Stomach (tissue), 9 donors: Measurements from ENCODE around the gene MRGPRE. TPM values are rescaled to one million over a fixed set of nuclear protein-coding genes. Genes with fewer than 3 reads are reported as not detected.

ENCODE experiments used
- DNase-seq, 2 donors: peaks; one replicate each; pipeline versions ENCODE4 v3.0.0 to v3.0.0-alpha.2; 2013 to 2019
- H3K27ac ChIP-seq, 5 donors: fragments of 200-600 bp in 4 of 5; sonication (generic) in 4 of 5; one replicate each; pipeline ENCODE4 v1.5.1; 2013 to 2019; ENCODE audit warnings: mild to moderate bottlenecking in 1 of 5, moderate library complexity in 1 of 5
- H3K27me3 ChIP-seq, 3 donors: fragments of 200-600 bp; sonication (generic); one replicate each; pipeline ENCODE4 v1.5.1; 2017 to 2019; ENCODE audit warnings: mixed run types in 1 of 3
- H3K36me3 ChIP-seq, 4 donors: fragments of 200-600 bp; sonication (generic); 1 replicate in 3 of 4; 2 replicates in 1 of 4; pipeline ENCODE4 v1.5.1; 2016 to 2019
- H3K4me1 ChIP-seq, 4 donors: fragments of 200-600 bp; sonication (generic); one replicate each; pipeline ENCODE4 v1.5.1; 2016 to 2019
- H3K4me3 ChIP-seq, 4 donors: fragments of 200-600 bp; sonication (generic) in 3 of 4; one replicate each; pipeline ENCODE4 v1.5.1; 2016 to 2019; ENCODE audit warnings: mild to moderate bottlenecking in 1 of 4
- H3K9me3 ChIP-seq, 4 donors: fragments of 200-600 bp; sonication (generic); one replicate each; pipeline ENCODE4 v1.5.1; 2016 to 2019
- EP300 ChIP-seq: sonication (generic); formaldehyde crosslinking; IDR thresholded peaks from one replicate; pipeline ENCODE4 v1.6.1; 2017; ENCODE audit warnings: antibody characterized with exemption
- POLR2A ChIP-seq, 4 donors: fragments of 450-650 bp; IDR thresholded peaks; one replicate each; pipeline ENCODE4 v1.6.1; 2016; ENCODE audit warnings: antibody characterized with exemption in 4 of 4, control low read depth in 2 of 4, mild to moderate bottlenecking in 1 of 4, moderate library complexity in 1 of 4
- POLR2AphosphoS5 ChIP-seq, 3 donors: sonication (generic); formaldehyde crosslinking; IDR thresholded peaks; one replicate each; pipeline ENCODE4 v1.6.1; 2016; ENCODE audit warnings: antibody characterized with exemption in 3 of 3
- WGBS, 5 donors: extraction: QIAGEN DNeasy Blood & Tissue Kit in 3 of 5; methylation state at CpG; one replicate each; pipeline versions ENCODE4 v1.1.5 to v1.1.7; 2013 to 2018; 5-methylcytosine and 5-hydroxymethylcytosine counted together
- intact Hi-C: fragments of 100-400 bp; cut with DNase I; formaldehyde crosslinking; loops from one replicate; pipeline ENCODE4 v1.15.1; 2023; ENCODE audit warnings: low total_unique reads
- polyA plus RNA-seq, 3 donors: library from polyadenylated mRNA; stranded (reverse); fragments of 200-250 nt; gene quantifications; one replicate each; pipeline ENCODE4 v1.2.3, GENCODE V29; 2013
- total RNA-seq, 5 donors: library from RNA; depleted of rRNA; stranded (reverse); fragments of >200 nt; gene quantifications; one replicate each; pipeline versions ENCODE4 v1.1.0 to v1.2.3, GENCODE V29; 2014 to 2016
- TF ChIP-seq, protein P1 (sequence below), 7 experiments: fragments of 450-650 bp in 4 of 7; fragments of 200-600 bp in 3 of 7; sonication (generic) in 3 of 7; IDR thresholded peaks; one replicate each; pipeline ENCODE4 v1.5.1; 2016 to 2019; ENCODE audit warnings: antibody characterized with exemption in 7 of 7, control low read depth in 2 of 7, mild to moderate bottlenecking in 1 of 7
- donor health status: healthy with polysubstance abuse.
- donor health status: Bipolar disorder and iron deficiency.
- donor health status: healthy.

The MRGPRE gene
- total and polyA plus RNA-seq, 8 donors: not detected

DNA sequence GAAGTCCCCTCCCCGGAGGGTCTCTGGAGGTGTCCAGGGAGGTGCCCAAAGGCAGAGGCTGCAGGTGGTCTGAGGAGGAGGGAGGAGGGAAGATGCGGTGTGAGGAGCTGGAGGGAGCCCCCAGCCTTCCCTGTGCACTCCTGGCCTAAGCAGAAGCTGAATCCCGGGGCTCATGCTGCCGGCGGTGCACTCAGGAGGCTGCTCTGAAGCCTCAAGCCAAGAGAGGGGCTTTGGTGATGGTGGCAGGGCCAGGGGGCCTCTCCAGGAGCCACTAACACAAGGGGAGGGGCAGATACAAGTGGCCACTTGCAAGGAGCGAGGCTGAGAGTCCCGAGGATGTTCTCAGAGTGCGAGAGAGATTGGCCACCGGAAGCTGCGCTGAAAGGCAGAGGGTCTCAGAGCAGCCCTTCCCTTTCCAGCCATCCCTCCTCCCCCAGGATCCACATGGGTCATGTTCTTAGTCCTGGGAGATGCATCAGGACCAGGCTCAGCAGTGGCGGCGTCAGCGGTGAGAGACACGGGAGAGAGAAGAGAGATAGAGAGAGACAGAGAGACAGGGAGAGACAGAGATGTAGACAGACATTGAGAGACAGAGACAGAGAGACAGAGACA lies 12.8 kb downstream of the MRGPRE start:
- H3K36me3 ChIP-seq: no peaks in the 10 kb centered on the region
- WGBS, 5 donors: 66 to 76% (median 70%) methylated on average over 13 to 14 of the region's 14 CpGs
- no peak for TF ChIP-seq EP300
- TF ChIP-seq, protein P1, sequence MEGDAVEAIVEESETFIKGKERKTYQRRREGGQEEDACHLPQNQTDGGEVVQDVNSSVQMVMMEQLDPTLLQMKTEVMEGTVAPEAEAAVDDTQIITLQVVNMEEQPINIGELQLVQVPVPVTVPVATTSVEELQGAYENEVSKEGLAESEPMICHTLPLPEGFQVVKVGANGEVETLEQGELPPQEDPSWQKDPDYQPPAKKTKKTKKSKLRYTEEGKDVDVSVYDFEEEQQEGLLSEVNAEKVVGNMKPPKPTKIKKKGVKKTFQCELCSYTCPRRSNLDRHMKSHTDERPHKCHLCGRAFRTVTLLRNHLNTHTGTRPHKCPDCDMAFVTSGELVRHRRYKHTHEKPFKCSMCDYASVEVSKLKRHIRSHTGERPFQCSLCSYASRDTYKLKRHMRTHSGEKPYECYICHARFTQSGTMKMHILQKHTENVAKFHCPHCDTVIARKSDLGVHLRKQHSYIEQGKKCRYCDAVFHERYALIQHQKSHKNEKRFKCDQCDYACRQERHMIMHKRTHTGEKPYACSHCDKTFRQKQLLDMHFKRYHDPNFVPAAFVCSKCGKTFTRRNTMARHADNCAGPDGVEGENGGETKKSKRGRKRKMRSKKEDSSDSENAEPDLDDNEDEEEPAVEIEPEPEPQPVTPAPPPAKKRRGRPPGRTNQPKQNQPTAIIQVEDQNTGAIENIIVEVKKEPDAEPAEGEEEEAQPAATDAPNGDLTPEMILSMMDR (IDR thresholded peaks at IDR 0.05): no peak
- TF ChIP-seq POLR2AphosphoS5 (IDR thresholded peaks at IDR 0.05): no peak
- no peak for TF ChIP-seq POLR2A (IDR thresholded peaks at IDR 0.05)
- H3K27me3 ChIP-seq: peaks cover 0 to 95% (median 76%) of the 10 kb centered on the region in 3 donors
- H3K9me3 ChIP-seq: no peaks in the 10 kb centered on the region
- peaks cover 0 to 6% (median 3%) of the 10 kb centered on the region in 4 donors for H3K4me1 ChIP-seq
- H3K27ac ChIP-seq: no peak overlapping the region
- intact Hi-C loops: no loop called here
- H3K4me3 ChIP-seq: no peak overlapping the region
- DNase-seq: peak in 1 of 2 donors; percentile 22

- peak in 1 of 2 donors; percentile 21 for DNase-seq
- Histone ChIP-seq H3K9me3 (no peaks in the 10 kb centered on the region), H3K27me3 (peaks cover 0 to 95% (median 74%) of the 10 kb centered on the region in 3 donors), H3K4me1 (peaks cover 0 to 6% (median 3%) of the 10 kb centered on the region in 4 donors), H3K4me3 (no peak within 1 kb of the TSS), H3K36me3 (no peaks in the 10 kb centered on the region), H3K27ac (no peak within 1 kb of the TSS)
- TF ChIP-seq EP300 (no peak), POLR2AphosphoS5 (IDR thresholded peaks at IDR 0.05) (no peak), POLR2A (IDR thresholded peaks at IDR 0.05) (no peak)
- 83 to 85% (median 84%) methylated on average over 31 to 35 of the region's 35 CpGs for WGBS, 5 donors
- intact Hi-C loops: no loop called here
These were observed 13.5 kb downstream of the MRGPRE start, which contains the start of gene MRGPRG for GRCh38 chr11:3218483-3219280. Gene MRGPRG, minus strand, starts transcription at chr11:3218813. Its CDS starts 0 bp downstream, at chr11:3218813.

DNA sequence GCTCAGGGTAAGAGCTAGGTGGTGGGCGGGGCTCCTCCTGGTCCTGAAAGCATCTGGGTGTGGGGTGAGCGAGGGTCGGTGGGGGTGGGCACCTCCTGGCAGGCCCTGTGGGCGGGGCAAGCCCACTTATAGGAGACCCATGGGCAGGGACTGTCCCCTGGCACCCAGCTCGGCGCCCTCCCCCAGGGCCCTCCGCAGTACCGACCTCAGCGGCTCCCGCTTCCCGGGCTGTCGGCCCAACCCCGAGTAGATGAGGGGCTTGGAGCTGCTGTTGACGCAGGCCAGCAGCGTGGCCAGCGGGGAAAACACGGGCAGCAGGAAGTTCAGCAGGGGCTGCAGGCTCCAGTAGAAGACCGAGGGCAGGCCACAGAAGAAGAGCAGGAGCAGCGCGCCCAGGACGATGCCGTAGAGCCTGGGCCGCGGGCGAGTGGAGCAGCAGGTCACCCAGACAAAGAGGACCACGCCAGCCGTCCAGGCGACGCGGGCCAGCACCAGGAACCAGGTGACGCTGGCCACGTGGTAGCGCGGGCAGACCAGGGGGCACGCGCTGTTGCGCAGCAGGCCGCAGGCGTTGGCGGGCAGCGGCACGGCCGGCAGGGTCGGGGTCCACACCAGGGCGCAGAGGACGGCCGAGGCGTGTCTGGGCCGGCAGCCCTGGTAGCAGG lies 14.3 kb downstream of the MRGPRE start:
- WGBS, 5 donors: 82 to 89% (median 85%) methylated on average over 40 to 49 of the region's 49 CpGs

DNA sequence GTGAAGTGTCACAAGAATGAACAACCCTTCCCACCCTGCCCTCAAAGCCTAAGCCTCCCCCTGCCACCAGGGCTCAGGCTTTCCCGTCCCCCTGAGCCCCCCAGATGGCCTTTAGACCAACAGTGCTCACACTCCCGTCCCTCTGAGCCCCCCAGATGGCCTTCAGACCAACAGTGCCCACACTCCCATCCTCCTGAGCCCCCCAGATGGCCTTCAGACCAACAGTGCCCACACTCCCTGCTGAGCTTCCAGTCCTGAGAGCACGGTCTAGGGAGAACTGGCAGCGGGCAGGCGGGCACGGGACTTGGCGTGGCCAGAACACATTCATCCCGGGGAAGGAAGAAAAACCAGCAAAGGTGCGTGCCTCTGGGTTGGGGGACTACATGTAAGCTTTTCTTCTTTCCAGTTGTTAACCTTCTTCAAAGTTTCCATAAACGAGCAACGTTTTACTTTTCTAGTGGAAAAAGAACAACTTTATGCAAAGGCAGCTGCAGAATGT lies 16.1 kb downstream of the MRGPRE start:
- no peak for DNase-seq
- Histone ChIP-seq H3K36me3 (no peaks in the 10 kb centered on the region), H3K9me3 (peaks cover 0 to 10% (median 8%) of the 10 kb centered on the region in 4 donors), H3K27me3 (peaks cover 0 to 72% (median 53%) of the 10 kb centered on the region in 3 donors), H3K4me1 (peaks cover 0 to 6% (median 3%) of the 10 kb centered on the region in 4 donors), H3K4me3 (no peak overlapping the region), H3K27ac (no peak overlapping the region)
- 69 to 74% (median 70%) methylated on average over 10 to 11 of the region's 11 CpGs for WGBS, 5 donors
- no peak for TF ChIP-seq POLR2A (IDR thresholded peaks at IDR 0.05)
- no peak for TF ChIP-seq POLR2AphosphoS5 (IDR thresholded peaks at IDR 0.05)
- TF ChIP-seq EP300: no peak
- TF ChIP-seq, protein P1 (IDR thresholded peaks at IDR 0.05): no peak
- intact Hi-C loops: no loop called here

More for the DNA sequence above, 14.3 kb downstream of the MRGPRE start:
- H3K27ac ChIP-seq: no peak overlapping the region
- intact Hi-C loops: no loop called here
- no peaks in the 10 kb centered on the region for H3K9me3 ChIP-seq
- H3K36me3 ChIP-seq: no peaks in the 10 kb centered on the region
- peaks cover 0 to 6% (median 3%) of the 10 kb centered on the region in 4 donors for H3K4me1 ChIP-seq
- H3K27me3 ChIP-seq: peaks cover 0 to 91% (median 68%) of the 10 kb centered on the region in 3 donors
- no peak for DNase-seq
- H3K4me3 ChIP-seq: no peak overlapping the region
- TF ChIP-seq, protein P1 (IDR thresholded peaks at IDR 0.05): no peak
- TF ChIP-seq POLR2AphosphoS5 (IDR thresholded peaks at IDR 0.05) (no peak), POLR2A (IDR thresholded peaks at IDR 0.05) (no peak), EP300 (no peak)
